Neuronal stem cell (in vitro differentiated cells): Measurements from ENCODE around the gene FBXO41. TPM values are rescaled to one million over a fixed set of nuclear protein-coding genes. Genes with fewer than 3 reads are reported as not detected.

ENCODE experiments used
- DNase-seq: peaks from one replicate; pipeline ENCODE4 v3.0.0-alpha.2; 2013; ENCODE audit warnings: low spot score
- H2AFZ ChIP-seq: one replicate; pipeline ENCODE4 v1.6.1; 2013; ENCODE audit warnings: mild to moderate bottlenecking, low read length, inconsistent platforms
- H2AK5ac ChIP-seq: 2 replicates; pipeline ENCODE4 v1.6.1; 2013; ENCODE audit warnings: low read depth, mild to moderate bottlenecking, inconsistent platforms, low read length, moderate library complexity, mixed read lengths
- H2BK120ac ChIP-seq: 2 replicates; pipeline ENCODE4 v1.6.1; 2013; ENCODE audit warnings: low read depth, mild to moderate bottlenecking, inconsistent platforms, low read length, moderate library complexity, mixed read lengths
- H2BK12ac ChIP-seq: one replicate; pipeline ENCODE4 v1.6.1; 2013; ENCODE audit warnings: low read length, inconsistent platforms
- H2BK15ac ChIP-seq: 2 replicates; pipeline ENCODE4 v1.6.1; 2013; ENCODE audit warnings: mild to moderate bottlenecking, low read length, inconsistent platforms, mixed read lengths
- H2BK5ac ChIP-seq: one replicate; pipeline ENCODE4 v1.6.1; 2013; ENCODE audit warnings: inconsistent platforms, mild to moderate bottlenecking, low read length, moderate library complexity
- H3K14ac ChIP-seq: one replicate; pipeline ENCODE4 v1.6.1; 2013; ENCODE audit warnings: low read length, inconsistent platforms
- H3K18ac ChIP-seq: 2 replicates; pipeline ENCODE4 v1.6.1; 2013; ENCODE audit warnings: low read length, inconsistent platforms
- H3K23ac ChIP-seq: 2 replicates; pipeline ENCODE4 v1.6.1; 2013; ENCODE audit warnings: low read depth, mild to moderate bottlenecking, mixed read lengths, low read length, inconsistent platforms; ENCODE audit not compliant: poor library complexity
- H3K27ac ChIP-seq: replicated peaks from 3 replicates; pipeline ENCODE4 v1.5.1; 2013; ENCODE audit warnings: low read length, inconsistent platforms
- H3K27me3 ChIP-seq, 3 experiments: 2 replicates each; pipeline ENCODE4 v1.6.1; 2013; ENCODE audit warnings: low read length in 3 of 3, mild to moderate bottlenecking in 2 of 3, inconsistent platforms in 1 of 3, low read depth in 1 of 3, mixed read lengths in 1 of 3, moderate library complexity in 1 of 3; ENCODE audit not compliant: control insufficient read depth in 3 of 3, insufficient read depth in 3 of 3
- H3K36me3 ChIP-seq, 2 donors: replicated peaks in 1 of 2; 2 replicates each; pipeline ENCODE4 v1.6.1; 2013; ENCODE audit warnings: low read length in 2 of 2; ENCODE audit not compliant: control insufficient read depth in 2 of 2, insufficient read depth in 2 of 2
- H3K4ac ChIP-seq: 2 replicates; pipeline ENCODE4 v1.6.1; 2013; ENCODE audit warnings: inconsistent platforms, mild to moderate bottlenecking, low read length, moderate library complexity
- H3K4me1 ChIP-seq, 2 donors: 1 replicate in 1 of 2; 2 replicates in 1 of 2; pipeline ENCODE4 v1.6.1; 2013; ENCODE audit warnings: low read length in 2 of 2, low read depth in 1 of 2; ENCODE audit not compliant: control insufficient read depth in 2 of 2, insufficient read depth in 1 of 2
- H3K4me2 ChIP-seq: one replicate; pipeline ENCODE4 v1.6.1; 2013; ENCODE audit warnings: mild to moderate bottlenecking, low read length, inconsistent platforms; ENCODE audit not compliant: insufficient read depth, poor library complexity, severe bottlenecking
- H3K4me3 ChIP-seq, 2 donors: 2 replicates each; pipeline ENCODE4 v1.5.1; 2013; ENCODE audit warnings: low read length in 2 of 2, mild to moderate bottlenecking in 2 of 2, inconsistent platforms in 1 of 2, moderate library complexity in 1 of 2
- H3K79me1 ChIP-seq: one replicate; pipeline ENCODE4 v1.6.1; 2013; ENCODE audit warnings: low read depth, mild to moderate bottlenecking, inconsistent platforms, low read length, moderate library complexity
- H3K9ac ChIP-seq: one replicate; pipeline ENCODE4 v1.6.1; 2013; ENCODE audit warnings: mild to moderate bottlenecking, low read depth, low read length, inconsistent platforms; ENCODE audit not compliant: poor library complexity
- H3K9me3 ChIP-seq, 2 donors: replicated peaks in 1 of 2; 2 replicates each; pipeline versions ENCODE3 to v1.6.1; 2013; ENCODE audit warnings: low read length in 2 of 2, mild to moderate bottlenecking in 2 of 2, inconsistent platforms in 1 of 2, low read depth in 1 of 2, mixed read lengths in 1 of 2, moderate library complexity in 1 of 2; ENCODE audit not compliant: control insufficient read depth in 2 of 2, insufficient read depth in 1 of 2
- H4K8ac ChIP-seq: one replicate; pipeline ENCODE4 v1.6.1; 2013; ENCODE audit warnings: low read depth, mild to moderate bottlenecking, inconsistent platforms, low read length, moderate library complexity
- H4K91ac ChIP-seq: one replicate; pipeline ENCODE4 v1.6.1; 2013; ENCODE audit warnings: low read length, low read depth, mild to moderate bottlenecking, inconsistent platforms; ENCODE audit not compliant: poor library complexity
- WGBS, 2 donors: extraction: QIAGEN DNeasy Blood & Tissue Kit; methylation state at CpG; one replicate each; pipeline ENCODE4 v1.1.7; 2013; ENCODE audit warnings: missing lambda C conversion rate in 2 of 2, mixed read lengths in 1 of 2; ENCODE audit not compliant: insufficient read length in 2 of 2, insufficient replicate concordance in 1 of 2; ENCODE audit errors: extremely low coverage in 2 of 2; 5-methylcytosine and 5-hydroxymethylcytosine counted together
- polyA plus RNA-seq, 2 experiments: library from polyadenylated mRNA; stranded (reverse); fragments of 200-250 nt; gene quantifications; one replicate each; pipeline ENCODE4 v1.2.3, GENCODE V29; 2013

Gene FBXO41, protein sequence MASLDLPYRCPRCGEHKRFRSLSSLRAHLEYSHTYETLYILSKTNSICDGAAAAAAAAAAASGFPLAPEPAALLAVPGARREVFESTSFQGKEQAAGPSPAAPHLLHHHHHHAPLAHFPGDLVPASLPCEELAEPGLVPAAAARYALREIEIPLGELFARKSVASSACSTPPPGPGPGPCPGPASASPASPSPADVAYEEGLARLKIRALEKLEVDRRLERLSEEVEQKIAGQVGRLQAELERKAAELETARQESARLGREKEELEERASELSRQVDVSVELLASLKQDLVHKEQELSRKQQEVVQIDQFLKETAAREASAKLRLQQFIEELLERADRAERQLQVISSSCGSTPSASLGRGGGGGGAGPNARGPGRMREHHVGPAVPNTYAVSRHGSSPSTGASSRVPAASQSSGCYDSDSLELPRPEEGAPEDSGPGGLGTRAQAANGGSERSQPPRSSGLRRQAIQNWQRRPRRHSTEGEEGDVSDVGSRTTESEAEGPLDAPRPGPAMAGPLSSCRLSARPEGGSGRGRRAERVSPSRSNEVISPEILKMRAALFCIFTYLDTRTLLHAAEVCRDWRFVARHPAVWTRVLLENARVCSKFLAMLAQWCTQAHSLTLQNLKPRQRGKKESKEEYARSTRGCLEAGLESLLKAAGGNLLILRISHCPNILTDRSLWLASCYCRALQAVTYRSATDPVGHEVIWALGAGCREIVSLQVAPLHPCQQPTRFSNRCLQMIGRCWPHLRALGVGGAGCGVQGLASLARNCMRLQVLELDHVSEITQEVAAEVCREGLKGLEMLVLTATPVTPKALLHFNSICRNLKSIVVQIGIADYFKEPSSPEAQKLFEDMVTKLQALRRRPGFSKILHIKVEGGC
- polyA plus RNA-seq (2013, experiment 1 of 2): 3.3 TPM
- polyA plus RNA-seq (2013, experiment 2 of 2): 3.3 TPM

GRCh38 chr2:73284296-73285158, at the start of gene FBXO41:
FBXO41 (minus strand) TSS chr2:73284478; CDS start chr2:73269630, 14,848 bp downstream.
- Histone ChIP-seq H2BK5ac (no peak within 1 kb of the TSS), H3K27me3 (peaks cover 0 to 46% (median 22%) of the 10 kb centered on the region in 3 experiments), H3K4me3 (peak within 1 kb of the TSS; percentile 75 to 92), H3K9me3 (peaks cover 0 to 2% of the 10 kb centered on the region in 2 donors), H4K91ac (no peak within 1 kb of the TSS), H2AK5ac (peak within 1 kb of the TSS; percentile 3), H3K4me1 (peaks cover 5 to 12% of the 10 kb centered on the region in 2 donors), H3K18ac (peak within 1 kb of the TSS; percentile 88), H2BK12ac (peak within 1 kb of the TSS; percentile 68), H2BK120ac (no peak within 1 kb of the TSS), H2AFZ (peak within 1 kb of the TSS; percentile 98), H4K8ac (no peak within 1 kb of the TSS), H2BK15ac (peak within 1 kb of the TSS; percentile 41), H3K36me3 (no peaks in the 10 kb centered on the region), H3K23ac (peak within 1 kb of the TSS; percentile 80), H3K27ac (no peak within 1 kb of the TSS), H3K4me2 (peak within 1 kb of the TSS; percentile 85), H3K4ac (no peak within 1 kb of the TSS), H3K79me1 (no peaks in the 10 kb centered on the region), H3K14ac (peak within 1 kb of the TSS; percentile 25), H3K9ac (peak within 1 kb of the TSS; percentile 82)
- DNase-seq: no peak
- WGBS, 2 donors: no CpG with 5 or more reads among the region's 69 CpGs

DNA sequence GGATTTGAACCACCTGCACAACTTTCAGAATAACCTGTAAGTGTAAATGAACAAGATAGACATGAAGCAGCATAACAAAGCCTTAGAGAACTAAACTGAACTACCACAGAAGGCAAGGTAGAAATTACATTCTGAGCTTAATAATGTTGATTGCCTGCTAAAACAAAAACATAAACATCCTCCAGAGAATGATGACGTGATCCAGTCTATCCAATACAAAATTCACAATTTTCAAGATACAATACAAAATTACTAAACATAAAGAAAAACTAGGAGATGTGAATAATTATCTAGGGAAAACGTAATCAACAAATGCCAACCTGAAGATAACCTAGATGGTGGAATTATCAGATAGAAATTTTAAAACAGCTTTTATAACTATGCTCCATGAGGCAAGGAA, 49.8 kb upstream of the FBXO41 start:
- H3K23ac ChIP-seq: no peak overlapping the region
- no peak overlapping the region for H3K14ac ChIP-seq
- no peak overlapping the region for H2BK5ac ChIP-seq
- no peak overlapping the region for H4K8ac ChIP-seq
- no peaks in the 10 kb centered on the region for H3K4me1 ChIP-seq
- no peak overlapping the region for H2BK15ac ChIP-seq
- H3K36me3 ChIP-seq: no peaks in the 10 kb centered on the region
- H3K9me3 ChIP-seq: no peaks in the 10 kb centered on the region
- H2AFZ ChIP-seq: no peak overlapping the region
- H3K27me3 ChIP-seq: peaks cover 0 to 6% (median 0%) of the 10 kb centered on the region in 3 experiments
- WGBS, 2 donors: no CpG with 5 or more reads among the region's 2 CpGs
- no peaks in the 10 kb centered on the region for H3K79me1 ChIP-seq
- no peak overlapping the region for H3K9ac ChIP-seq
- H3K4me2 ChIP-seq: no peak overlapping the region
- H2AK5ac ChIP-seq: no peak overlapping the region
- H4K91ac ChIP-seq: no peak overlapping the region
- no peak overlapping the region for H2BK120ac ChIP-seq
- no peak overlapping the region for H2BK12ac ChIP-seq
- H3K4me3 ChIP-seq: no peak overlapping the region
- no peak overlapping the region for H3K4ac ChIP-seq
- H3K27ac ChIP-seq: no peak overlapping the region
- H3K18ac ChIP-seq: no peak overlapping the region
- DNase-seq: no peak

GRCh38 chr2:73333564-73333963, 49.3 kb upstream of the FBXO41 start:
- no peak overlapping the region for H3K18ac ChIP-seq
- H4K91ac ChIP-seq: no peak overlapping the region
- no peak overlapping the region for H3K4ac ChIP-seq
- H3K36me3 ChIP-seq: no peaks in the 10 kb centered on the region
- no peak overlapping the region for H2BK12ac ChIP-seq
- H2BK15ac ChIP-seq: no peak overlapping the region
- no peak overlapping the region for H4K8ac ChIP-seq
- H2BK5ac ChIP-seq: no peak overlapping the region
- no peak overlapping the region for H2BK120ac ChIP-seq
- H3K9ac ChIP-seq: no peak overlapping the region
- H2AFZ ChIP-seq: no peak overlapping the region
- no peak overlapping the region for H2AK5ac ChIP-seq
- H3K4me1 ChIP-seq: no peaks in the 10 kb centered on the region
- peaks cover 0 to 4% (median 0%) of the 10 kb centered on the region in 3 experiments for H3K27me3 ChIP-seq
- H3K9me3 ChIP-seq: no peaks in the 10 kb centered on the region
- no peak overlapping the region for H3K4me3 ChIP-seq
- H3K23ac ChIP-seq: no peak overlapping the region
- no peak overlapping the region for H3K4me2 ChIP-seq
- DNase-seq: no peak
- H3K79me1 ChIP-seq: no peaks in the 10 kb centered on the region
- no peak overlapping the region for H3K27ac ChIP-seq
- no peak overlapping the region for H3K14ac ChIP-seq
